ENCODE measurements around the gene NR2F1-AS1. TPM values are rescaled to one million over a fixed set of nuclear protein-coding genes. Genes with fewer than 3 reads are reported as not detected.
"Not testable (repeated sequence)": the region's sequence is repeated elsewhere in the genome, so short reads cannot be mapped to it uniquely, and the experiment has no call there.

Gene NR2F1-AS1
- total and polyA plus RNA-seq, 4 donors: 50.9 to 71.5 (median 66.6) TPM

DNA sequence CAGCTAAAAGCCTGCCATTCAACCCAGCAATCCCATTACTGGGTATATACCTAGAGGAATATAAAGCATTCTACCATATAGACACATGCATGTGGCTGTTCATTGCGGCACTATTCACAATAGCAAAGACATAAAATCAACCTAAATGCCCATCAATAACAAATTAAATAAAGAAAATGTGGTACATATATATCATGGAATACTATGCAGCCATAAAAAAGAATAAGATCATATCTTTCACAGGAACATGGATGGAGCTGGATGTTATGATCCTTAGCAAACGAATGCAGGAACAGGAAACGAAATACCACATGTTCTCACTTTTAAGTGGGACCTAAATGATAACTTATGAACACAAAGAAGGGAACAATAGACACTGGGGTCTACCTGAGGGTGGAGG, 59.2 kb downstream of the NR2F1-AS1 start:
- H3K36me3 ChIP-seq (ENCODE audit: control insufficient read depth, insufficient read depth, low read length): peaks cover 11% of the 10 kb centered on the region
- H3K4me3 ChIP-seq (ENCODE audit: low read depth, low read length); DNase-seq (ENCODE audit: low read depth in 4 of 6, low spot score in 6 of 6); H3K27me3 ChIP-seq (ENCODE audit: control insufficient read depth, insufficient read depth, low read length); H3K4me1 ChIP-seq (ENCODE audit: control insufficient read depth, insufficient read depth, low read length); H3K27ac ChIP-seq (ENCODE audit: low read depth, low read length): not testable (repeated sequence)
- whole genome bisulfite sequencing (ENCODE audit: insufficient coverage): no CpG with 5 or more reads among the region's 3 CpGs
- peaks cover 10% of the 10 kb centered on the region for H3K9me3 ChIP-seq (ENCODE audit: control insufficient read depth, insufficient read depth, low read length)

DNA sequence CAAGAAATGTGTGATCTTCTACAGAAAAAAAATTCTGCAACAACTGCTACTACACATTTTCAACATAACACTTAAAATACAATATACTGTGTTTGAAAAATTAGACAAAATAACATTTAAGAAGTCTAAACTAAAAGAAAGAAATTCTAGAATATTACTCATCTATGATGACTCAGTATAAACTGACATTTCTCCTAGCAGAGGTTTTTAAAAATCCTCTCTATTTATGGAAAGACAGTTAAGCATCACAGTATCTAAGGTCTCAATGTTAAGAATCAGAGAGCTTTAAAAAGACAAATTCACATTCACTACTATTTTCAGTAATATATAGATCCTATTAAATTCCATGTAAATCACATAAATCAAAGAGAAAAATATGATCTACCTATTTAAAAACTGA, 61.3 kb downstream of the NR2F1-AS1 start:
- DNase-seq (ENCODE audit: low read depth in 4 of 6, low spot score in 6 of 6): no peak
- peaks cover 3% of the 10 kb centered on the region for H3K9me3 ChIP-seq (ENCODE audit: control insufficient read depth, insufficient read depth, low read length)
- no peak overlapping the region for H3K4me3 ChIP-seq (ENCODE audit: low read depth, low read length)
- no peaks in the 10 kb centered on the region for H3K27me3 ChIP-seq (ENCODE audit: control insufficient read depth, insufficient read depth, low read length)
- H3K4me1 ChIP-seq (ENCODE audit: control insufficient read depth, insufficient read depth, low read length): no peaks in the 10 kb centered on the region
- H3K27ac ChIP-seq (ENCODE audit: low read depth, low read length): no peak overlapping the region
- peaks cover 11% of the 10 kb centered on the region for H3K36me3 ChIP-seq (ENCODE audit: control insufficient read depth, insufficient read depth, low read length)

DNA sequence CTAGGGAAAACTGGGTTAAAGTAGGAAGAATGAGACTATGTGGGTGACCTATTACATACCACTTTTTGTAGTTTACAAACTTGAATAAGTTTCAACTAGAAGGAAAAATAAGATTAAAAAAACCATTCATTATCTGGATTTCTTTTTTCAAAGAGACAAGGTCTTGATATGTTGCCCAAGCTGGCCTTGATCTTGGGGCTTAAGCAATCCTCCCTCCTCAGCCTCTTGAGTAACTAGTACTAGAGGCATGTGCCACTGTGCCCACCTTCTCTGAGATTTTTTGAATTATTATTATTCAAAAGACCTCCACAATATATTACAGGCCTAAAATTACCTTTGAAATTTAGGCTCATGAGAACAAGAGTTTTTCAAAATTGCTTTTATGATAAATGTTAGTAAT, 63.2 kb downstream of the NR2F1-AS1 start:
- H3K27ac ChIP-seq (ENCODE audit: low read depth, low read length): no peak overlapping the region
- no peaks in the 10 kb centered on the region for H3K4me1 ChIP-seq (ENCODE audit: control insufficient read depth, insufficient read depth, low read length)
- DNase-seq (ENCODE audit: low read depth in 4 of 6, low spot score in 6 of 6): no peak
- H3K9me3 ChIP-seq (ENCODE audit: control insufficient read depth, insufficient read depth, low read length): peaks cover 3% of the 10 kb centered on the region
- peaks cover 3% of the 10 kb centered on the region for H3K36me3 ChIP-seq (ENCODE audit: control insufficient read depth, insufficient read depth, low read length)
- no peaks in the 10 kb centered on the region for H3K27me3 ChIP-seq (ENCODE audit: control insufficient read depth, insufficient read depth, low read length)
- H3K4me3 ChIP-seq (ENCODE audit: low read depth, low read length): no peak overlapping the region

DNA sequence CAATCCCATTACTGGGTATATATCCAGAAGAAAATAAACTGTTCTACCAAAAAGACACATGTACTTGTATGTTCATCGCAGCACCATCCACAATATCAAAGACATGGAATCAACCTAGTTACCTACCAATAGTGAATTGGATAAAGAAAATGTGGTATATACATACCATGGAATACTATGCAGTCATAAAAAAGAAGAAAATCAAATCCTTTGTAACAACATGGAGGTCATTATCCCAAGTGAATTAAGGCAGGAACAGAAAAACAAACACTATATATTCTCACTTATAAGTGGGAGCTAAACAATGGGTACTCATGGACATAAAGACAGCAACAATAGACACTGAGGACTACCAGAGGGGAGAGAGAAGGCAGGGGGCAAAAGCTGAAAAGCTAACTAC, 67.7 kb downstream of the NR2F1-AS1 start:
- no CpG with 5 or more reads among the region's 1 CpG for WGBS (ENCODE audit: insufficient coverage)
- Histone ChIP-seq H3K4me3 (ENCODE audit: low read depth, low read length) (no peak overlapping the region), H3K27me3 (ENCODE audit: control insufficient read depth, insufficient read depth, low read length) (no peaks in the 10 kb centered on the region), H3K4me1 (ENCODE audit: control insufficient read depth, insufficient read depth, low read length) (no peaks in the 10 kb centered on the region), H3K36me3 (ENCODE audit: control insufficient read depth, insufficient read depth, low read length) (no peaks in the 10 kb centered on the region), H3K9me3 (ENCODE audit: control insufficient read depth, insufficient read depth, low read length) (no peaks in the 10 kb centered on the region), H3K27ac (ENCODE audit: low read depth, low read length) (no peak overlapping the region)
- DNase-seq (ENCODE audit: low read depth in 4 of 6, low spot score in 6 of 6): no peak

DNA sequence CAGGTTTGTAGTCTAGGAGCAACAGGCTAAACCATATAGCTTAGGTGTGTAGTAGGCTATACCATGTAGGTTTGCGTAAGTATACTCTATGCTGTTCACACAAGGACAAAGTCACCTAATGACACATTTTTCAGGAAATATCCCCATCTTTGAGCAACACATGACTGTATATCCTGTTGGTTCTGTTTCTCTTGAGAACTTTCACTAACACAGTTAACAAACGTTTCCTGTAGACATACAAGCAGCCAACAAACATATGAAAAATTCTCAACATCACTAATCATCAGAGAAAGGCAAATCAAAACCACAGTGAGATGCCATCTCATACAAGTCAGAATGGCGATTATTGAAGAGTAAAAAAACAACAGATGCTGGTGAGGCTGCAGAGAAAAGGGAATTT, 68.2 kb downstream of the NR2F1-AS1 start:
- H3K27ac ChIP-seq (ENCODE audit: low read depth, low read length): no peak overlapping the region
- H3K36me3 ChIP-seq (ENCODE audit: control insufficient read depth, insufficient read depth, low read length): no peaks in the 10 kb centered on the region
- WGBS (ENCODE audit: insufficient coverage): 33% methylated on average over 1 of the region's 3 CpGs
- H3K4me3 ChIP-seq (ENCODE audit: low read depth, low read length): no peak overlapping the region
- H3K27me3 ChIP-seq (ENCODE audit: control insufficient read depth, insufficient read depth, low read length): no peaks in the 10 kb centered on the region
- DNase-seq (ENCODE audit: low read depth in 4 of 6, low spot score in 6 of 6): no peak
- H3K4me1 ChIP-seq (ENCODE audit: control insufficient read depth, insufficient read depth, low read length): no peaks in the 10 kb centered on the region
- no peaks in the 10 kb centered on the region for H3K9me3 ChIP-seq (ENCODE audit: control insufficient read depth, insufficient read depth, low read length)

DNA sequence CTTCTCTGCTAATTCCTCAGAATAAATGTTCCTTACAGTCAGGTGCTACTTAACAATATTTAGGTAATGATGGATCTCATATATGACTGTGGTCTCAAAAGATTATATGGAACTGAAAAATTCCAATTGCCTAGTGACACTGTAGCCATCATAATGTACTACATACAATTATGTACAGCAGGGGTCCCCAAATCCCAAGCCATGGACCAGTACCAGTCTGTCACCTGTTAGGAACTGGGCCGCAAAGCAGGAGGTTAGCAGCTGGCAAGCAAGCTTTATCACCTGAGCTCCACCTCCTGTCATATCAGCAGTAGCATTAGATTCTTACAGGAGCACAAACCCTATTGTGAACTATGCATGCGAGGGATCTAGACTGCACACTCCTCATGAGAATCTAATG, 69.6 kb downstream of the NR2F1-AS1 start:
- no peaks in the 10 kb centered on the region for H3K9me3 ChIP-seq (ENCODE audit: control insufficient read depth, insufficient read depth, low read length)
- H3K4me3 ChIP-seq (ENCODE audit: low read depth, low read length): no peak overlapping the region
- H3K36me3 ChIP-seq (ENCODE audit: control insufficient read depth, insufficient read depth, low read length): no peaks in the 10 kb centered on the region
- H3K4me1 ChIP-seq (ENCODE audit: control insufficient read depth, insufficient read depth, low read length): no peaks in the 10 kb centered on the region
- no peaks in the 10 kb centered on the region for H3K27me3 ChIP-seq (ENCODE audit: control insufficient read depth, insufficient read depth, low read length)
- H3K27ac ChIP-seq (ENCODE audit: low read depth, low read length): no peak overlapping the region
- WGBS (ENCODE audit: insufficient coverage): 100% methylated on average over 2 of the region's 2 CpGs
- no peak for DNase-seq (ENCODE audit: low read depth in 4 of 6, low spot score in 6 of 6)

DNA sequence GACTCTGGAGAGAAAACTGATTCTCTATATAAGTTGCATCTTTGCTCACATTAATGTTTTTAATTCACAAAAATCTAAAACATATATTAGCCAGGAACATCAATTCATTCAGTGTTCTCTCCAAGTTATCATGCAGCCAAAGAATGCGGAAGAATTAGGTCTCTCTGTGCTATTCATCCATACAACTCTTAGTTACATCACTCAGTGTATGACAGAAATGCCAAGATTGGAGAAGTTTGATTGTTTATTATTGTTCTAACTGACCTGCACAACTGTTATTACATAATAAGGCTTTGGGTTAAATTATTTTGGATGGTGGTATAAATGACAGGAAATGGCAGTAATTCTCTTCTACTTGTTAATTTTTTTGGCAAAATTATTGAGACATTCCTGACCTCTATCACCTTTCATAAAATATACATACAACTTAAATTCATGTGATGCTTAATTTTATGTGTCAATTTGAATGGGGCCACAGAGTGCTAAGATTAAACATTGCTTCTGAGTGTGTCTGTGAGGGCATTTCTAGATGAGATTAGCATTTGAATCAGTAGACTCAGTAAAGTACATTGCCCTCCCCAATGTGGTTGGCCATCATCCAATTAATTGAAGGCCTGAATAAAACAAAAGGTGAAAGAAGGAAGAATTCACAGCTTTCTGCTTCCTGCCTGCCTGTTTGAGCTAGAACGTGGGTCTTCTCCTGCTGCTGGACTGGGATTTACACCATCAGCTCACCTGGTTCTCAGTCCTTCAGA, 70.2 kb downstream of the NR2F1-AS1 start:
- Histone ChIP-seq H3K36me3 (ENCODE audit: control insufficient read depth, insufficient read depth, low read length) (no peaks in the 10 kb centered on the region), H3K27me3 (ENCODE audit: control insufficient read depth, insufficient read depth, low read length) (no peaks in the 10 kb centered on the region), H3K4me1 (ENCODE audit: control insufficient read depth, insufficient read depth, low read length) (no peaks in the 10 kb centered on the region), H3K9me3 (ENCODE audit: control insufficient read depth, insufficient read depth, low read length) (no peaks in the 10 kb centered on the region), H3K27ac (ENCODE audit: low read depth, low read length) (no peak overlapping the region), H3K4me3 (ENCODE audit: low read depth, low read length) (no peak overlapping the region)
- DNase-seq (ENCODE audit: low read depth in 4 of 6, low spot score in 6 of 6): peak in 5 of 6 donors; percentile 15 to 73 (median 33)
- 11% methylated on average over 1 of the region's 2 CpGs for WGBS (ENCODE audit: insufficient coverage)

DNA sequence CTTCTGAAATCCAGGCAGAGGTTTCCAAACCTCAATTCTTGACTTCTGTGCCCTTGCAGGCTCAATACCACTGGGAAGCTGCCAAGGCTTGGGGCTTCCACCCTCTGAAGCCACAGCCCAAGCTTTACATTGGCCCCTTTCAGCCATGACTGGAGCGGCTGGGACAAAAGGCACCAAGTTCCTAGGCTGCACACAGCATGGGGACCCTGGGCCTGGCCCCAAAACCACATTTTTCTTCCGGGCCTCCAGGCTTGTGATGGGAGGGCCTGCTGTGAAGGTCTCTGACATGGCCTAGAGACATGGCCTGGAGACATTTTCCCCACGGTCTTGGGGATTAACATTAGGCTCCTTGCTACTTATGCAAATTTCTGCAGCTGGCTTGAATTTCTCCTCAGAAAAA, 75.5 kb downstream of the NR2F1-AS1 start:
- H3K4me1 ChIP-seq (ENCODE audit: control insufficient read depth, insufficient read depth, low read length); H3K9me3 ChIP-seq (ENCODE audit: control insufficient read depth, insufficient read depth, low read length); DNase-seq (ENCODE audit: low read depth in 4 of 6, low spot score in 6 of 6); H3K4me3 ChIP-seq (ENCODE audit: low read depth, low read length); H3K27me3 ChIP-seq (ENCODE audit: control insufficient read depth, insufficient read depth, low read length); H3K27ac ChIP-seq (ENCODE audit: low read depth, low read length); H3K36me3 ChIP-seq (ENCODE audit: control insufficient read depth, insufficient read depth, low read length): not testable (repeated sequence)
- 59% methylated on average over 2 of the region's 3 CpGs for WGBS (ENCODE audit: insufficient coverage)

DNA sequence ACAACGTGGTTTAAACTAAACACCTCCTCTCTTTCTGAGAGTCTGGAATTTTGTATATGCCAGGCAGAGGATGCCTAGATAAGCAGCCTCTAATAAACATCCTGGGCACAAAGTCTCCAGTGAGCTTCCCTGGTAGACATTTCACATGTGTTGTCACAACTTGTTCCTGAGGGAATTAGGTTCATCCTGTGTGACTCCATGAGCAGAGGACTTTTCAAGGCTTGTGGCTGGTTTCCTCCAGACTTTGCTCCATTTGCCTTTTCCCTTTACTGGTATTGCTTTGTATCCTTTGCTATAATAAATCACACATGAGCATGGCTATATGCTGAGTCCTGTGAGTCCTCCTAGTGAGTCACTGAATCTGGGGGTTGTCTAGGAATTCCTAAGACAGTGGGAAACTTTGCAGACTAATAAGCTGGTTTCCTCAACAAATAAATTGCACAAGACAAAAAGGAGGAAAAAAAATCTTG, 77.4 kb downstream of the NR2F1-AS1 start:
- Histone ChIP-seq H3K4me1 (ENCODE audit: control insufficient read depth, insufficient read depth, low read length) (peaks cover 3% of the 10 kb centered on the region), H3K9me3 (ENCODE audit: control insufficient read depth, insufficient read depth, low read length) (no peaks in the 10 kb centered on the region), H3K27ac (ENCODE audit: low read depth, low read length) (no peak overlapping the region), H3K36me3 (ENCODE audit: control insufficient read depth, insufficient read depth, low read length) (no peaks in the 10 kb centered on the region), H3K4me3 (ENCODE audit: low read depth, low read length) (no peak overlapping the region), H3K27me3 (ENCODE audit: control insufficient read depth, insufficient read depth, low read length) (no peaks in the 10 kb centered on the region)
- no CpG with 5 or more reads among the region's 1 CpG for WGBS (ENCODE audit: insufficient coverage)
- DNase-seq (ENCODE audit: low read depth in 4 of 6, low spot score in 6 of 6): no peak

DNA sequence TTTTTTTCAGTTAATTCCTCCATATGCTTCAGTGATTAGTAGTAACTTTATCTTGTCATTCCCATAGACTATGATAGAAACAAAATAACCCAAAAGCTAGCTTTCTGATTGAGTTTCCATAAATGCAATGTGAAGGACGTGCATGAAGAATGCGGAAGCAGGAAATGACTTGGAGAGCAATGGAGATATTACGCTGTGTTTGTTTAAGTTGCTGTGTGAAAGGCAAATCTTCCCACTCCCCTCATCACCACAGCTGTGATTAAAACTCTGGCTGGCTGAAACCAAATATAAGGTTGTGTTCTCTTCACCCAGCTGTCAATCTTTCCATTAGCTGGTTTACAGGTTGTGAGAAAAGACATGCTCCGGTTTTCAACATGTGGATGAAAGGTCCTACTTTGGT, 83.9 kb downstream of the NR2F1-AS1 start:
- Histone ChIP-seq H3K4me3 (ENCODE audit: low read depth, low read length) (no peak overlapping the region), H3K27me3 (ENCODE audit: control insufficient read depth, insufficient read depth, low read length) (no peaks in the 10 kb centered on the region), H3K27ac (ENCODE audit: low read depth, low read length) (peak overlapping the region; percentile 47), H3K4me1 (ENCODE audit: control insufficient read depth, insufficient read depth, low read length) (no peaks in the 10 kb centered on the region), H3K36me3 (ENCODE audit: control insufficient read depth, insufficient read depth, low read length) (no peaks in the 10 kb centered on the region), H3K9me3 (ENCODE audit: control insufficient read depth, insufficient read depth, low read length) (no peaks in the 10 kb centered on the region)
- no peak for DNase-seq (ENCODE audit: low read depth in 4 of 6, low spot score in 6 of 6)
- WGBS (ENCODE audit: insufficient coverage): no CpG with 5 or more reads among the region's 4 CpGs

All from spinal cord (tissue), 10 donors.